HUDEP-2 (cell line): ENCODE measurements around the gene SMYD4.
A peak's percentile ranks its signal among the peaks of the same experiment; 100 is the strongest.
"Not testable (repeated sequence)": the region's sequence is repeated elsewhere in the genome, so short reads cannot be mapped to it uniquely, and the experiment has no call there.

ENCODE experiments used
- DNase-seq, 76 experiments: peaks; one replicate each; lab custom pipeline; 2025; ENCODE audit not compliant: unreplicated experiment in 76 of 76; lab: John Stamatoyannopoulos, UW

SMYD4 gene

DNA sequence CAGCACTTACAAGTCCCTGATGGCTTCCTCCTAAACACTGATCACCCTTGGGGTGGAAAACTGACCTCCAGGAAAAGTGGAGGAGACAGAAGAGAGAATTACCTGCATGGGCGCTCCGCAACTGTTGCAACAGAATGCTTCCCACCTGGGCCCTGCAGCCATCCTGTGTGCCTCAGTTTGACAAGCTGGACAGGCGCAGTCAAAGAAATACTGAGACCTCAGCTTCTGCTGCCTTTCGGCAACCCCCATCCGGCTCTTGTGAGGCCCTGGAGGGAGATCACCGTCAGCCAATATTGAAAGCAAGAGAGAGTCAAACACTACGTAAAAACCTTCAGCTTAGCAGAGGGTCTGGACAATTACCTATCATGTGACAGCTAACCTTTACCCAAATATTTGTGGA, 43.0 kb downstream of the SMYD4 start:
- DNase-seq: no peak

DNA sequence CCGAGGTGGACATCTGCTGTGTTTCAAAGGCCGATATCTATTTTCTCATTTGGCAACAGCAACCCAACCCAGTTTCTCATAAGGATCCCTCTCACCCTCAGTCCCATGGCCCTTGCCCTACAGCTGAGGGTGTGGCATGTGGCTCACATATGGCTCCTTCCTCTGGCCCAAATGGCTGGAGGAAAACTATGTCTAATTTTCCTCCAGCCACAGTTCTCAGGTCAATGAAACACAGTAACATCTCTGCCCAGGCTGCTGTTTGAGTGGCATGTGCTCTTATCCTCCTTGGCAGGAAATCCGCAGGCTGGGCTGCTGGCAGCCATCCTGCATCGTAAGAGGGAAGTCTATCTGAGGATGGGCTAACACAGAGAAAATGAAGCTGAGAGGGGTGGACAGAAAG, 43.8 kb downstream of the SMYD4 start:
- DNase-seq: peak in 3 of 76 experiments; percentile 8 to 30 (median 17)

DNA sequence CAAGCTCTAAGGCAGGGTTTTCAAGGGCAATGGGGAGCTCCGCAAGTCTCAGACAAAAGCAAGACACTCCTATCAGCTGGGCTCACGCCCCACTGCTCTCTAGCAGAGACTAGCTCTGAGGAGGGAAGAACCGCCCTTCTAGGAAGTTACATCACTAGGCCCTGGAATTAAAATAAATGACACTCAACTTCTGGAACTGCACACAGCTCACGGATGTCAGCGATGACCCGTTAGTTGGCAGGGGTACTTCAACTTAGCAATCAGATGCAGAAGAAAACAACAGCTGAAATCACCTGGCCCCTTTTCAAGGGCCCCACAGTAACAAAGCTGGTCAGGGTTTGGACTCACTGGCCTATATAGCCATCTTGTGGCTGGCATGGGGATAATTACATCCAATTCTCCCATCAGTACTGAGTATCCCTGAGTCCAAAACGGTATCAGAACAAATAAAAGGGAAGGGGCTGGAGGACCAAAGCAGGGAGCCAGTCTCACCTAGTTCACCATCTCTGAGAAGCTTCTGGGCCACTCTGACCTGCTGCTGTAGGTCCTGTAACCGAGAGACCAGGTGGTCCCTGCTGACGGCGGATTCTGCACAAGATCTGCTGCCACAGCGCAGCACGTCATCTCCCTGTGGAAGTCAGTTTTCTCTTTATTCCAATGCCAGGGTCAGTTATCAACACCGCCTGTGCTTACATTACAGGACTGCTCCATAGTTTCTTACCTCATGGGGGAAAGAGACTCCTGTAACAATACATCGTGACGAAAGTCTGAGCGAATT, 45.7 kb downstream of the SMYD4 start:
- peak in 71 of 76 experiments; percentile 10 to 83 (median 53) for DNase-seq

DNA sequence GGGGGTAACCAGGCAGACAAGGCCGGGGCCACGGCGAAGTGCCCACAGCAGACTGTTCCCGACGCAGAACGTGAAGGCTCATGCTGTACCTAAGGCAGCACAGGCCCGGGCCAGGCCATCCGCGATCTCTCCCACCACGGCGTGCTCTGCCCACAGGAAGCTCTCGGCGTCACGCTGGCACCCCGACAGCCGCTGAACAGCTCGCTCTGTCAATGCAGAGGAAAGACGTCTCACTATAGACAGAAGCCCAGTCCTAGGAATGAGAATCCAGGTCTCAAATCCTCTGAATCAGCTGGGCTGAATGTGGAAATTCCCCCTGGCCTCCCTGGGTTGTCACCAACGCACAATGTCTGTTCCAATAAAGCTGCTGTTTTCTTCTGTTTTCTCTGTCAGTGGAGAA, 46.4 kb downstream of the SMYD4 start:
- DNase-seq: no peak

DNA sequence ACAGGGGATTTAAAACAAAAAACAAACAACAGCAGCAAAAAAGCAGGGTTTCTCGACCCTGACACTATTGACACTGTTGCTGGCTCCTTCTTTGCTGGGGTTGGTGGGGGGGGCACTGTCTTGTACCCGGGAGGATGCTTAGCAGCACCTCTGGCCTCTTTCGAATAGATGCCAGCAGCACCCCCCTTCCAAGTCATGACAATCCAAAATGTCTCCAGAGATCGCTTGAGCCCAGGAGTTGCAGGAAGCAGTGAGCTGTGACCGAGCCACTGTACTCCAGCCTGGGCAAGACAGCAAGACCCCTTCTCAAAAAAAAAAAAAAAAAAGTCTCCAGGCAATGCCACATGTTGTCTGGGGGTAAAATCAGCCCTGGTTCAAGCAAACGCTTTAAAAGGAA, 47.5 kb downstream of the SMYD4 start:
- DNase-seq: no peak

DNA sequence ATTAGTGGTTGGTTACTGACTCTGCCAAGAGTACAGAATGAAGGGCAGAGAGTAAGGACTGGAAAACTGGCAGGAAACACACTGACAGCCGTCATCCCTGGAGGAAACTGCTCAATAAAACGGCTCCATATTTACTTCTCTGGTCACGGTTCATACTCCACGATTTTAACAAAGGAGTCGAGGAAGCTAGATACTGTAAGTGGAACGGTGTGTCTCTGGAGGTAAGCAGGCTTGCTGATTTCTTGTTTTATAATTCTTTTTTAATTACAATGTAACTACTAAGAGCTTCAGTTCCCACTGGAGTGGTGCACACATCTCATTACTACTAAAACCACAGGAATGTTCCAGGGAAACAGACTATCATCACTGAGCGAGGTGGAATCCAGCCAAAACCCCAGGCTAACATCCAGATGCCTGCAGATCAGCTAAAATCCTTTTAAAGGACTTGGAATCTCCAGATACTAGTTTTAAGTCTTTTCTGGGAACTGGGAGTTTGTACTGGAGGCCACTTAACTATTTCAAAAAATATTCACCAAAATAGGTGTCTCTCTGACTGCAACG, 50.1 kb downstream of the SMYD4 start:
- DNase-seq: no peak

DNA sequence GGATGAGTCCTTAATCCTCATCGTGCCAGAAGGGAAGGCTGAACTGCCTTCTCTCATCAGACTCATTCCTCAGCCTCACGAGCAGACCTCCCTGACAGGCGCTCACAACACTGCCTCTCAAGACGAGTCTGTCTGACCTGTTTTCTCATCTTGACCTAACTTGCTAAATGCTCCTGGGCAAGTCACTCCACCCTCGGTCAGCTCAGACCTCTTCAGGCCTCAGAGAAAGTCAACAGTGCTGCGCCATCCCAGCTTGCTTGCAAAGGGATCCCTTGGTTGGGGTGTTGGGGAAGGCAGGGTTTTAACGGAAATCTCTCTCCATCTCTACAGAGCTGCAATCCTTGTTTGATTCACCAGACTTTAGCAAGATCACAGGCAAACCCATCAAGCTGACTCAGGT, 52.8 kb downstream of the SMYD4 start:
- DNase-seq: no peak

DNA sequence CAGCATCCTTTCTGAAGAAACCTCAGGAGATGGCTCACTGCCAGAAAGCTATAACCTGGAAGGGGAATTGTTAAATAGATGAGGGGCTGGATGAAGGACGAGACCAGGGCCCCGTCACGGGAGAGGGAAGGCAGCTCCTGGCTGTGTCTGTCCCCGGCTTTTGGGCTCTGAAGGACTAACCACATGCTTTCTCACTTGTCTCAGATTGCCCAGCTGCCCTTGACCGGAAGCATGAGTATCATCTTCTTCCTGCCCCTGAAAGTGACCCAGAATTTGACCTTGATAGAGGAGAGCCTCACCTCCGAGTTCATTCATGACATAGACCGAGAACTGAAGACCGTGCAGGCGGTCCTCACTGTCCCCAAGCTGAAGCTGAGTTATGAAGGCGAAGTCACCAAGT, 53.4 kb downstream of the SMYD4 start:
- DNase-seq: no peak

DNA sequence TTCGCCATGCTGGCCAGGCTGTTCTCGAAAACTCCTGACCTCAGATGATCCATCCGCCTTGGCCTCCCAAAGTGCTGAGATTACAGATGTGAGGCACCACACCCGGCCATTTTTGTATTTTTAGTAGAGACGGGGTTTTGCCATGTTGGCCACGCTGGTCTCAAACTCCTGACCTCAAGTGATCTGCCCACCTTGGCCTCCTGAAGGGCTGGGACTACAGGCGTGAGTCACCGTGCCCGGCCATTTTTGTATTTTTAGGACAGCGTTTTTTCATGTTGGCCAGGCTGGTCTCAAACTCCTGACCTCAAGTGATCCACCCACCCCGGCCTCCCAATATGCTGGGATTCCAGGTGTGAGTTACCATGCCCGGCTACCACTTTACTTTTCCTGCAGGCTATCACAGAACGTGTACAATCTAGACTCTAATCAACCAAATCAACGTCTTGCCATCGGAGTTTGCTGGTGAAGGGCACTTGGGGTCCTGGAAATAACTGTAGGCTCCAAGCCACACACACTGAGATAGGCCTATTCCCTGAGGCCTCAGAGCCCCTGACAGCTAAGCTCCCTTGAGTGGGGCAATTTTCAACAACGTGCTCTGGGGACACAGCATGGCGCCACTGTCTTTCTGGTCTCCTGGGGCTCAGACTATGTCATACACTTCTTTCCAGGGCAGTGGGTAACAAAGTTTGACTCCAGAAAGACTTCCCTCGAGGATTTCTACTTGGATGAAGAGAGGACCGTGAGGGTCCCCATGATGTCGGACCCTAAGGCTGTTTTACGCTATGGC, 55.1 kb downstream of the SMYD4 start:
- DNase-seq: no peak

DNA sequence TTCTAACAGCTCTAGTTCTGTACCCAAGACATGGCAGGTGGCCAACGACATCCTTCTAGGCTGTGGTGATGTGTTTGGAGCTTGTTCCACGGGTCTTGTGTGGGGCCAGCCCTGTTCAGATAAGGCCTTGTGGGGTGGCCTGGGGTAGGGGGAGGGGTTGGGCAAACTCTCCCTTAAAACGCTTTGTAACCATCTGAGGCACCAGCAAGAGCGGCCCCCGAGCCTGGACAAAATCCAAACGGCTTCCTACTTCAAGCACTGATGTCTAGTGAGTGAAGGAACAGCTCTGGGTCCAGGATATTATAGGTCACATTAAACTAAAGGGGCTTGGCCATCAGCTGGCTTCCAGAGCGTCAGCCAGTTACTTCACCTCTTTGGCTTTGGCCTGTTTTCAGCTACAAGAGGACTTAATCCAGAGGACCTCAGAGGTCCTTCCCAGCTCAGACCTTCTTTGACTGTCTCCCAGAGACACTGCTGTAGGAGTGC, 56.0 kb downstream of the SMYD4 start:
- peak in 15 of 76 experiments; percentile 15 to 45 (median 22) for DNase-seq

DNA sequence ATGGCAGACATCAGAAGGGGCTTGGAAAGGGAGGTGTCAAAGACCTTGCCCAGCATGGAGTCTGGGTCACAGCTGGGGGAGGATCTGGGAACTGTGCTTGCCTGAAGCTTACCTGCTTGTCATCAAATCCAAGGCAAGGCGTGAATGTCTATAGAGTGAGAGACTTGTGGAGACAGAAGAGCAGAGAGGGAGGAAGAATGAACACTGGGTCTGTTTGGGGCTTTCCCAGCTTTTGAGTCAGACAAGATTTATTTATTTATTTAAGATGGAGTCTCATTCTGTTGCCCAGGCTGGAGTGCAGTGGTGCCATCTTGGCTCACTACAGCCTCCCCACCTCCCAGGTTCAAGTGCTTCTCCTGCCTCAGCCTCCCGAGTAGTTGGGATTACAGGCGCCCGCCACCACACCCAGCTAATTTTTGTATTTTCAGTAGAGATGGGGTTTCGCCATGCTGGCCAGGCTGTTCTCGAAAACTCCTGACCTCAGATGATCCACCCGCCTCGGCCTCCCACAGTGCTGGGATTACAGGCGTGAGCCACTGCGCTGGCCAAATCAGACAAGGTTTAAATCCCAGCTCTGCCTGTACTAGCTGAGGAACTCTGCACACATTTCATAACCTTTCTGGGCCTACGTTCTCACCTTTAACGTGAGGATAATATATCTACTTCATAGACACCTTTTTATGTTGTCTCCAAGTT, 56.6 kb downstream of the SMYD4 start:
- DNase-seq: not testable (repeated sequence)

DNA sequence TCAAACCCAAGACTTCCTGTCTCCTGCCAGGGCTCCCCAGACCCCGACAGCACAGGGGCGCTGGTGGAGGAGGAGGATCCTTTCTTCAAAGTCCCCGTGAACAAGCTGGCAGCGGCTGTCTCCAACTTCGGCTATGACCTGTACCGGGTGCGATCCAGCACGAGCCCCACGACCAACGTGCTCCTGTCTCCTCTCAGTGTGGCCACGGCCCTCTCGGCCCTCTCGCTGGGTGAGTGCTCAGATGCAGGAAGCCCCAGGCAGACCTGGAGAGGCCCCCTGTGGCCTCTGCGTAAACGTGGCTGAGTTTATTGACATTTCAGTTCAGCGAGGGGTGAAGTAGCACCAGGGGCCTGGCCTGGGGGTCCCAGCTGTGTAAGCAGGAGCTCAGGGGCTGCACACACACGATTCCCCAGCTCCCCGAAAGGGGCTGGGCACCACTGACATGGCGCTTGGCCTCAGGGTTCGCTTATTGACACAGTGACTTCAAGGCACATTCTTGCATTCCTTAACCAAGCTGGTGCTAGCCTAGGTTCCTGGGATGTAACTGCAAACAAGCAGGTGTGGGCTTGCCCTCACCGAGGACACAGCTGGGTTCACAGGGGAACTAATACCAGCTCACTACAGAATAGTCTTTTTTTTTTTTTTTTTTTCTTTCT, 59.8 kb downstream of the SMYD4 start:
- no peak for DNase-seq

DNA sequence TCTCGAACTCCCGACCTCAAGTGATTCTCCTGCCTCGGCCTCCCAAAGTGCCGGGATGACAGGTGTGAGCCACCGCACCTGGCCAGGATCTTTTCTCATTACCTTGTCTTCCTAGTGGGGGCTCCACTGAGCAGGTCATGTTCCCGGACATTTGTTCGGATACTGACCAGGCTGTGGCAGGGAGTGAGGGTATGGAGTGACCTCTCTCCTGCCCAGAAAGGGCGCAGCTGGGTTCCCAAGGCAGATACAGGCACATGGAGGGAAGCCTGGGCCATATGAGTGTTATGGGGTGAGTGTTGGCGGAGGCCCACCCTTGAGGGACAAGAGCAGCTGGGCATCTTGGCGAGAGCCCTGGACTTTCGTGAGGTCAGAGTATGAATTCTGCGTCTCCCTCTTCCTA, 62.3 kb downstream of the SMYD4 start:
- no peak for DNase-seq

DNA sequence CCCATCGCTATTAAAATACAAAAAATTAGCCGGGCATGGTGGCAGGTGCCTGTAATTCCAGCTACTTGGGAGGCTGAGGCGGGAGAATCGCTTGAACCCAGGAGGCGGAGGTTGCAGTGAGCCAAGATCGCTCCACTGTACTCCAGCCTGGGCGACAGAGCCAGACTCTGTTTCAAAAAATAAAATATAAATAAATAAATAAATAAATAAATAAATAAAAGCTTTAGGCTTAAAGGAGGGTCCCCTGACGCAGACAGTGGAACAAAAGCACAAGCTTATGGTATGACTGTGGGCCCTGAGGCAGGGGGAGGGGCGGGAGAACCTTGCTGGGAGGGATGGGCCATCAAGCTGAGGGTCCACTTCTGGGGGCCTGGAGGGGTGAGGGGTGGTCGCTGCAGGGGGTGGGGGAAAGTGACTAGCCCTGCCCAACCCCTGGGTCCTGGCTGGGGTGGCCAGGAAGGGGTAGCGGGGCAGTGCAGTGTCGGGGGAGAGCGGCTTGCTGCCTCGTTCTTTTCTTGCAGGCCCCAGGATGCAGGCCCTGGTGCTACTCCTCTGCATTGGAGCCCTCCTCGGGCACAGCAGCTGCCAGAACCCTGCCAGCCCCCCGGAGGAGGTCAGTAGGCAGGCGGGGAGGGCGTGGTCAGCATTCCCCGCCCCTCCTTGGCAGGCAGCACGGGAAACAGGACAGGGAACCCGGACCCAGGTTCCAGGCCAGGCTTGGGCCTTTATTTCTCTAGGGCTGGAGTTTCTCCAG, 63.1 kb downstream of the SMYD4 start:
- peak in 16 of 76 experiments; percentile 4 to 27 (median 12) for DNase-seq

DNA sequence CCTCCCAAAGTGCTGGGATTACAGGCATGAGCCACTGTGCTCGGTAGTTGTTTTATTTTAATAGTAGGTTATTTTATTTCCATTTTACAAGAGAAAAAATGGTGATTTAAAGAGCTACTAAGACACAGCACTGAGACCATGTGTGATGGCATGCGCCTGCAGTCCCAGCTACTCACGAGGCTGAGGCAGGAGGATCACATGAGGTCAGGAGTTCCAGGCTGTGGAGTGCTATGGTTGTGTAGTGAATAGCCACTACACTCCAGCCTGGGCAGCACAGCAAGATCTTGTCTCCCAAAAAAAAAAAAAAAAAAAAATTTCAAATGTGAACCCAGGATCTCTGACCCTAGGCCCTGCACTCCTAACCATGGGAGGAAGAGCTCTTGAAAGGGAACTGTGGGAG, 64.1 kb downstream of the SMYD4 start:
- no peak for DNase-seq

DNA sequence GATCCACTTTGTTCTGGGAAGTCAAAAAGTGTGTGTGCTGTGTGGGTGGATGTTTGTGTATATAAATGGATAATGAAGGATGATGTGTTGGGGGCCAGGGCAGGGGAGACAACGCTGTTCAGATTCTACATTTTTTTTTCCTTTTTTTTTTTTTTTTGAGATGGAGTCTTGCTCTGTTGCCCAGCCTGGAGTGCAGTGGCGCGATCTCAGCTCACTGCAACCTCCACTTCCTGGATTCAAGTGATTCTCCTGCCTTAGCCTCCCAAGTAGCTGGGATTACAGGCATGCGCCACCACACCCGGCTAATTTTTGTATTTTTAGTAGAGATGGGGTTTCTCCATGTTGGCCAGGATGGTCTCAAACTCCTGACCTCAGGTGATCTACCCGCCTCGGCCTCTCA, 65.0 kb downstream of the SMYD4 start:
- not testable (repeated sequence) for DNase-seq

DNA sequence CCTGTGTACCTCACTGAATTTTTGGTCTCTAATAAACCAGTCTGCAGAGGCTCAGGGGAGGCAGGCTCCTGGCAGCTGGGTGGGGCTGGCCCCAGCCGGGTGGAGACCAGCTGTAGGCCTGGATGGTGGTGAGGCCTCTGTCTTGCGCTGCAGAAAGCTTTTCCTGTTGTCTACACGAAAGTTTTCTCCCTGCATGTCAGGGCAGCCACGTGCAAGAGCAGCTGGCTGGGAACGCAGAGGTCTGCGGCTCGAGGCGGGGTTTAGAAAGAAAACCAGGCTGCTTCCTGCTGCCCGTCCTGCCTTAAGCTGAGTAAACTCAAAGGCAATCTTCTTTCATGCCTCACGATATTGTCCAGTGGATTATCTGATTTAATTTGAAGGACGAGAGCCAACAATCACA, 65.4 kb downstream of the SMYD4 start:
- peak in 71 of 76 experiments; percentile 19 to 78 (median 59) for DNase-seq

DNA sequence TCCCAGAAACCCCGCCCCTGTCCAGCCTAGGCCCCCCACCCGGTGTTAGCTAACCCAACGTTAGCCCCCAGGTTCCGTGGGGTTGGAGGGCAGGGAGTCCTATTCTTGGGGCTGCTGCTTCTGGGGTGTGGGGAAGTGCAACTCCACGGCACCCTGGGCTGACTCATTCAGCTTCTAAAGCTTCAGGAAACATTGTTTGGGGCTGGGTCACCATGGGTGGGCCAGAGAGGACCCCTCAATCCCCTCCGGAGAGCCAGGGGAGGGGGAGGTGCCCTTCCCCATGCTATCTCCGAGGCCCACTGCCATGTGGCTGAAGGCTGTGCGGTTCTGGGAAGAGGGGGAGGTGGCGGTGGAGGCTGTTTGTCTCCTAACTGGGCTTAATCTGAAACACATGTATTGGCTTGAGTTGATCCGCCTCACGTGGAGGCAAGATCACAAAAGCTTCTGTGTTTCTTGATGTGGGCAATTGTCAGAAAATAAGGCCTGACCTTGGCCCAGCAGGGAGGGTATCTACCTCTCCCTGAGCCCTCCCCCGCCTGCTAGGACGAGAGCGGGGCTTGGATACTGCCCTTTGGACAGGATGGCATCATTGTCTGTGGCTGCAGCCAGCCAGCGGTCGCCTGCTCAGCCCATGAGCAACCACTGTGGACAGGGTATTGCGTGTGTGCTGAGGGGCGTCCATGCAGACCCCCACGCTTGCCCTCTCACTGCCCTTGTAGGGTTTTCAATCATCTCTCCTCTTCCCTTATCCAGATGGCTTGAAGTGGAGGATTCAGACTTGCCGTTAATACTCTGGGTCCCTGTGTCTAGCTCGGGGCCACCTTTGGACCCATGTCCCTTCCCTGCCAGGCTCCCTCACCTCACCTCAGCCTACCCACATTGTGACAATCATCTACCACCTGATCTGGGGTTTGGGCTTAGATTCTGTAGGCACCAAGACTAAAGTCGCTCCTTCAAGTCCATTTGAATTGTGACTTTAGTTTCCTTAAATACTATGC, 66.5 kb downstream of the SMYD4 start:
- DNase-seq: peak in 63 of 76 experiments; percentile 18 to 82 (median 54)
